HepG2 (cell line): ENCODE results near the gene POLR2M. TPM values are rescaled to one million over a fixed set of nuclear protein-coding genes. Genes with fewer than 3 reads are reported as not detected.

Experiments
- ATAC-seq: fragments of 200-7000 bp; cut with Tn5 transposase; 3 replicates; pipeline ENCODE4 v1.9.1; 2020; ENCODE audit warnings: mild to moderate bottlenecking, moderate library complexity
- BruUV-seq: library from RNA; stranded (reverse); fragments of 400-500 nt; replicated peaks from 2 replicates; lab custom pipeline; 2021; lab: Mats Ljungman, UMichigan
- CTCF ChIA-PET: fragments of 300-600 bp; formaldehyde crosslinking; extraction: SDS; loops from one replicate; lab custom pipeline; 2021; ENCODE audit warnings: low total read pairs, inconsistent platforms, low intra/inter-chr PET ratio; lab: Yijun Ruan, JAX
- POLR2A ChIA-PET: fragments of 350-600 bp; sonication (Branson Sonifier 250); formaldehyde crosslinking; loops from one replicate; lab custom pipeline; 2020; ENCODE audit warnings: antibody characterized with exemption, inconsistent platforms; lab: Yijun Ruan, JAX
- DNase-seq: peaks from one replicate; pipeline ENCODE4 v3.0.0-alpha.2; 2015; ENCODE audit warnings: low spot score
- FAIRE-seq: peaks from 3 replicates; lab custom pipeline; 2011; peaks lifted over from hg19 to GRCh38; lab: Jason Lieb, UNC
- H2AFZ ChIP-seq: one replicate; pipeline ENCODE4 v1.6.1; 2011; ENCODE audit warnings: low read length, inconsistent platforms
- H3K27ac ChIP-seq: fragments of 300-600 bp; 3 replicates; pipeline ENCODE4 v1.8.0; 2011; ENCODE audit warnings: mixed run types, mild to moderate bottlenecking, mixed read lengths, low read length, inconsistent platforms; ENCODE audit not compliant: insufficient read depth; ENCODE audit errors: extremely low read length
- H3K27me3 ChIP-seq, 2 experiments: fragments of 200-600 bp in 1 of 2; 2 replicates in 1 of 2; 3 replicates in 1 of 2; pipeline versions ENCODE4 v1.6.0 to v1.8.0; 2011; ENCODE audit warnings: low read length in 2 of 2, mild to moderate bottlenecking in 2 of 2, moderate library complexity in 2 of 2, inconsistent platforms in 1 of 2; ENCODE audit not compliant: insufficient read depth in 2 of 2, control insufficient read depth in 1 of 2
- H3K36me3 ChIP-seq, 2 experiments: fragments of 200-600 bp in 1 of 2; replicated peaks in 1 of 2; 2 replicates in 1 of 2; 3 replicates in 1 of 2; pipeline versions ENCODE4 v1.5.1 to v1.8.0; 2011; ENCODE audit warnings: low read length in 2 of 2, inconsistent platforms in 1 of 2; ENCODE audit not compliant: insufficient read depth in 2 of 2, control insufficient read depth in 1 of 2
- H3K4me1 ChIP-seq: 2 replicates; pipeline ENCODE4 v1.5.1; 2012; ENCODE audit warnings: low read length, inconsistent platforms; ENCODE audit not compliant: insufficient read depth
- H3K4me2 ChIP-seq: 2 replicates; pipeline ENCODE4 v1.6.0; 2011; ENCODE audit warnings: low read depth, low read length, inconsistent platforms
- H3K4me3 ChIP-seq, 3 experiments: fragments of 200-600 bp in 1 of 3; sonication (generic), shearing (Covaris generic) in 1 of 3; replicated peaks in 1 of 3; 2 replicates each; pipeline ENCODE4 v1.5.1; 2011 to 2016; ENCODE audit warnings: low read length in 3 of 3, inconsistent platforms in 2 of 3, low read depth in 2 of 3, mild to moderate bottlenecking in 2 of 3, control low read depth in 1 of 3, mixed read lengths in 1 of 3; ENCODE audit not compliant: insufficient read depth in 1 of 3
- H3K79me2 ChIP-seq: one replicate; pipeline ENCODE4 v1.6.1; 2011; ENCODE audit warnings: low read length, inconsistent platforms; ENCODE audit not compliant: insufficient read depth
- H3K9ac ChIP-seq: 2 replicates; pipeline ENCODE4 v1.6.0; 2011; ENCODE audit warnings: mild to moderate bottlenecking, low read depth, low read length, inconsistent platforms; ENCODE audit not compliant: insufficient read depth
- H3K9me3 ChIP-seq: 2 replicates; pipeline ENCODE4 v1.5.1; 2012; ENCODE audit warnings: mild to moderate bottlenecking, low read length
- H4K20me1 ChIP-seq: 2 replicates; pipeline ENCODE4 v1.6.0; 2011; ENCODE audit warnings: inconsistent platforms, mild to moderate bottlenecking, low read length, moderate library complexity; ENCODE audit not compliant: insufficient read depth
- ARHGAP35 ChIP-seq: sonication (generic); formaldehyde crosslinking; IDR thresholded peaks from 2 replicates; pipeline ENCODE4 v1.9.0; 2022; ENCODE audit warnings: mild to moderate bottlenecking, inconsistent platforms, moderate library complexity, missing genetic modification reagents, borderline replicate concordance
- BORCS8-MEF2B ChIP-seq: sonication (generic); formaldehyde crosslinking; IDR thresholded peaks from 2 replicates; pipeline ENCODE4 v1.8.0; 2022; ENCODE audit warnings: mild to moderate bottlenecking, missing genetic modification reagents
- KMT2A ChIP-seq: sonication (generic); formaldehyde crosslinking; IDR thresholded peaks from 2 replicates; pipeline ENCODE4 v1.4.0; 2020; ENCODE audit warnings: missing genetic modification reagents
- MED8 ChIP-seq: sonication (generic); formaldehyde crosslinking; IDR thresholded peaks from 2 replicates; pipeline ENCODE4 v1.8.1; 2023; ENCODE audit warnings: mild to moderate bottlenecking, missing genetic modification reagents; ENCODE audit not compliant: insufficient replicate concordance
- MLX ChIP-seq: IDR thresholded peaks from 2 replicates; pipeline ENCODE4 v1.6.1; 2016
- SP4 ChIP-seq: sonication (generic); formaldehyde crosslinking; IDR thresholded peaks from 2 replicates; pipeline ENCODE4 v1.8.1; 2023; ENCODE audit warnings: mild to moderate bottlenecking, missing genetic modification reagents
- TEAD2 ChIP-seq: sonication (generic); formaldehyde crosslinking; IDR thresholded peaks from 2 replicates; pipeline ENCODE4 v1.9.0; 2021; ENCODE audit warnings: missing genetic modification reagents
- ZBTB2 ChIP-seq: sonication (generic); formaldehyde crosslinking; IDR thresholded peaks from 2 replicates; pipeline ENCODE4 v1.8.0; 2022; ENCODE audit warnings: low read depth, missing genetic modification reagents
- ZMAT3 ChIP-seq: sonication (generic); formaldehyde crosslinking; conservative IDR thresholded peaks from 2 replicates; pipeline ENCODE4 v1.7.0; 2021; ENCODE audit warnings: missing genetic modification reagents
- ZMYM2 ChIP-seq: sonication (generic); formaldehyde crosslinking; IDR thresholded peaks from 2 replicates; pipeline ENCODE4 v1.8.0; 2022; ENCODE audit warnings: mild to moderate bottlenecking, missing genetic modification reagents
- ZNF33A ChIP-seq: sonication (generic); formaldehyde crosslinking; IDR thresholded peaks from 2 replicates; pipeline ENCODE4 v1.5.1; 2020; ENCODE audit warnings: missing genetic modification reagents, mild to moderate bottlenecking, moderate library complexity, borderline replicate concordance
- ZNF350 ChIP-seq: sonication (generic); formaldehyde crosslinking; IDR thresholded peaks from 2 replicates; pipeline ENCODE4 v1.4.0; 2020; ENCODE audit warnings: mild to moderate bottlenecking, low read depth, missing genetic modification reagents, borderline replicate concordance
- ZNF512 ChIP-seq: sonication (generic); formaldehyde crosslinking; IDR thresholded peaks from 2 replicates; pipeline ENCODE4 v1.4.0; 2020; ENCODE audit warnings: mild to moderate bottlenecking, missing genetic modification reagents
- WGBS: methylation state at CpG from one replicate; pipeline ENCODE4 v1.1.6; 2017; ENCODE audit warnings: low lambda C conversion rate; 5-methylcytosine and 5-hydroxymethylcytosine counted together
- in situ Hi-C: cut with HindIII; loops from 2 replicates; pipeline ENCODE4 v1.10.0; 2017; ENCODE audit warnings: low pct_unique_long_range_greater_than_20kb; ENCODE audit not compliant: extremely low pct_ligation_motif_present
- intact Hi-C: fragments of 100-400 bp; cut with micrococcal nuclease; formaldehyde crosslinking; loops from one replicate; pipeline ENCODE4 v1.10.0; 2022; ENCODE audit not compliant: unreplicated experiment
- polyA plus RNA-seq, 8 experiments: library from polyadenylated mRNA; depleted of rRNA in 3 of 8; stranded (reverse) in 7 of 8; unstranded in 1 of 8; fragments of >200 nt; fragmentation: Illumina TruSeq in 4 of 8; extraction: Trizol in 4 of 8; gene quantifications; 2 replicates each; pipeline versions ENCODE4 v1.2.1 to v1.2.3, GENCODE V29; 2011 to 2016; ENCODE audit warnings: low read depth in 4 of 8, missing spikeins in 1 of 8, mixed read lengths in 1 of 8; ENCODE audit not compliant: insufficient read depth in 1 of 8
- total RNA-seq, 5 experiments: library from RNA; depleted of rRNA; stranded (reverse); fragments of >200 nt; fragmentation: Illumina TruSeq; extraction: Trizol; gene quantifications; 2 replicates each; pipeline ENCODE4 v1.2.3, GENCODE V29; 2016; ENCODE audit warnings: low read depth in 1 of 5
- TF ChIP-seq, protein P1 (sequence below): fragments of 450-650 bp; IDR thresholded peaks from 2 replicates; pipeline ENCODE4 v1.6.1; 2017

The POLR2M gene
- total and polyA plus RNA-seq, 2 of the 13 experiments (the other 11 are each of a cell fraction or from before 2014, with no cell fraction given), result 25.9 to 48.5 TPM

DNA sequence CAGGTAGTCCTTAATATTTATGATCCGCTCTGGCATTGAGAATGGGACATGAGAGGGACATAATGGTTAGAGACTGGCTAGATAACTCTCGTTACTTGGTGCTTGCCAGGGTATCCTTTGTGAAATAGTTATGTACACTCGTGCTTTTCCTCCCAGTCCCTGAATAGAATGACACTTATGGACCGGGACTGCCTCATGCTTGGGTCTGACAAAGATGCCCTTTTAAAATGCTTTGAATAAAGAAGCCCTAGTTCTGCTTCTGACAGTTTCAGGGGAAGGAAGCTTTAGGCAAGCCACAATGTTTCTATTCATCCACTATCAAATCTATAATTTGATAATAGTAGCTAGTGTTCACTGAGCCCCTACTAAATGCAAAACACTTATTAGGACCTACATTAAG, 29.4 kb downstream of the POLR2M start:
- Histone ChIP-seq H3K4me3 (no peak overlapping the region), H3K4me1 (peaks cover 5% of the 10 kb centered on the region), H3K9ac (no peak overlapping the region), H3K4me2 (no peak overlapping the region), H4K20me1 (no peaks in the 10 kb centered on the region), H3K79me2 (no peaks in the 10 kb centered on the region), H3K27ac (no peak overlapping the region), H3K27me3 (no peaks in the 10 kb centered on the region; a peak in 1 of 5 replicates), H3K36me3 (no peaks in the 10 kb centered on the region), H2AFZ (no peak overlapping the region), H3K9me3 (no peaks in the 10 kb centered on the region)
- intact Hi-C loops, result loop anchor here (10.0 kb wide), 1 partner anchor 339 kb away; no protein-coding TSS in a partner anchor
- TF ChIP-seq ZNF350 (CRISPR knock-in tag) (no peak), TEAD2 (no peak), ZMYM2 (CRISPR knock-in tag) (no peak)
- TF ChIP-seq, protein P1, sequence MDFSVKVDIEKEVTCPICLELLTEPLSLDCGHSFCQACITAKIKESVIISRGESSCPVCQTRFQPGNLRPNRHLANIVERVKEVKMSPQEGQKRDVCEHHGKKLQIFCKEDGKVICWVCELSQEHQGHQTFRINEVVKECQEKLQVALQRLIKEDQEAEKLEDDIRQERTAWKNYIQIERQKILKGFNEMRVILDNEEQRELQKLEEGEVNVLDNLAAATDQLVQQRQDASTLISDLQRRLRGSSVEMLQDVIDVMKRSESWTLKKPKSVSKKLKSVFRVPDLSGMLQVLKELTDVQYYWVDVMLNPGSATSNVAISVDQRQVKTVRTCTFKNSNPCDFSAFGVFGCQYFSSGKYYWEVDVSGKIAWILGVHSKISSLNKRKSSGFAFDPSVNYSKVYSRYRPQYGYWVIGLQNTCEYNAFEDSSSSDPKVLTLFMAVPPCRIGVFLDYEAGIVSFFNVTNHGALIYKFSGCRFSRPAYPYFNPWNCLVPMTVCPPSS, result no peak
- BruUV-seq, result no TSS peak
- no peak for ATAC-seq
- 29% methylated on average over 4 of the region's 4 CpGs for WGBS
- in situ Hi-C loops, result no loop called here
- DNase-seq, result no peak
- CTCF ChIA-PET, result no interaction called here
- POLR2A ChIA-PET, result no interaction called here
- FAIRE-seq, result no peak

- Histone ChIP-seq H4K20me1 (no peaks in the 10 kb centered on the region), H3K4me3 (no peak overlapping the region), H3K27ac (no peak overlapping the region), H2AFZ (no peak overlapping the region), H3K36me3 (no peaks in the 10 kb centered on the region), H3K9ac (no peak overlapping the region), H3K4me1 (peaks cover 5% of the 10 kb centered on the region), H3K9me3 (no peaks in the 10 kb centered on the region), H3K4me2 (no peak overlapping the region), H3K27me3 (no peaks in the 10 kb centered on the region; a peak in 1 of 5 replicates), H3K79me2 (no peaks in the 10 kb centered on the region)
- BruUV-seq, result no TSS peak
- DNase-seq (no peak), ATAC-seq (no peak), FAIRE-seq (no peak)
- in situ Hi-C loops (no loop called here), intact Hi-C loops (loop anchor here (10.0 kb wide), 1 partner anchor 338 kb away; no protein-coding TSS in a partner anchor)
- POLR2A ChIA-PET, result no interaction called here
- CTCF ChIA-PET, result no interaction called here
- 62% methylated on average over 2 of the region's 2 CpGs for WGBS
- TF ChIP-seq MLX (no peak), BORCS8-MEF2B (no peak), ARHGAP35 (CRISPR knock-in tag) (no peak), SP4 (no peak), MED8 (CRISPR knock-in tag) (no peak), ZMAT3 (CRISPR knock-in tag) (no peak), KMT2A (CRISPR knock-in tag) (no peak), ZNF512 (no peak), ZBTB2 (CRISPR knock-in tag) (no peak), ZNF33A (CRISPR knock-in tag) (no peak)
Observed at GRCh38 chr15:57736591-57736990, 30.1 kb downstream of the POLR2M start.
